ENCODE results near the gene AHSP.

AHSP gene

GRCh38 chr16:31486045-31486444, 41.7 kb upstream of the AHSP start:
- no peak overlapping the region for H4K8ac ChIP-seq (ENCODE audit: low read depth, low read length)
- no peak overlapping the region for H3K4me3 ChIP-seq (ENCODE audit: low read depth, low read length)
- peaks cover 11% of the 10 kb centered on the region for H3K9me3 ChIP-seq (ENCODE audit: insufficient read depth, low read depth, low read length)
- no peak overlapping the region for H2AK5ac ChIP-seq (ENCODE audit: low read length)
- H3K14ac ChIP-seq (ENCODE audit: low read length): no peak overlapping the region
- H3K18ac ChIP-seq (ENCODE audit: low read length): no peak overlapping the region
- no peak overlapping the region for H2BK12ac ChIP-seq (ENCODE audit: low read length)
- no peak overlapping the region for H4K12ac ChIP-seq (ENCODE audit: low read depth, low read length)
- no peak overlapping the region for H3K27ac ChIP-seq (ENCODE audit: low read depth, low read length)
- H3K36me3 ChIP-seq (ENCODE audit: control insufficient read depth in 1 of 2, insufficient read depth in 2 of 2, low read length in 2 of 2): peaks cover 12 to 14% of the 10 kb centered on the region in 2 experiments
- no peak overlapping the region for H3K9ac ChIP-seq (ENCODE audit: low read length)
- no peaks in the 10 kb centered on the region for H3K79me2 ChIP-seq (ENCODE audit: control insufficient read depth, insufficient read depth, low read length, poor library complexity)
- H3K4ac ChIP-seq (ENCODE audit: low read depth, low read length): no peak overlapping the region
- no peak overlapping the region for H2AFZ ChIP-seq (ENCODE audit: insufficient read depth, low read length, poor library complexity)
- DNase-seq: no peak
- H2BK5ac ChIP-seq (ENCODE audit: low read depth, low read length, poor library complexity): no peak overlapping the region
- no peak overlapping the region for H3K23ac ChIP-seq (ENCODE audit: low read length)
- H2BK120ac ChIP-seq (ENCODE audit: insufficient read depth, low read length, poor library complexity): no peak overlapping the region
- H3K79me1 ChIP-seq (ENCODE audit: low read length): no peaks in the 10 kb centered on the region
- no peak overlapping the region for H4K91ac ChIP-seq (ENCODE audit: low read depth, low read length)
- H3K4me2 ChIP-seq (ENCODE audit: low read length): no peak overlapping the region
- peaks cover 7 to 14% of the 10 kb centered on the region in 2 experiments for H3K4me1 ChIP-seq (ENCODE audit: control insufficient read depth in 1 of 2, insufficient read depth in 2 of 2, low read length in 2 of 2)
- peaks cover 35% of the 10 kb centered on the region for H3K27me3 ChIP-seq (ENCODE audit: insufficient read depth, low read length)
- no CpG with 5 or more reads among the region's 5 CpGs for WGBS (ENCODE audit: extremely low coverage, insufficient coverage, insufficient read length)

DNA sequence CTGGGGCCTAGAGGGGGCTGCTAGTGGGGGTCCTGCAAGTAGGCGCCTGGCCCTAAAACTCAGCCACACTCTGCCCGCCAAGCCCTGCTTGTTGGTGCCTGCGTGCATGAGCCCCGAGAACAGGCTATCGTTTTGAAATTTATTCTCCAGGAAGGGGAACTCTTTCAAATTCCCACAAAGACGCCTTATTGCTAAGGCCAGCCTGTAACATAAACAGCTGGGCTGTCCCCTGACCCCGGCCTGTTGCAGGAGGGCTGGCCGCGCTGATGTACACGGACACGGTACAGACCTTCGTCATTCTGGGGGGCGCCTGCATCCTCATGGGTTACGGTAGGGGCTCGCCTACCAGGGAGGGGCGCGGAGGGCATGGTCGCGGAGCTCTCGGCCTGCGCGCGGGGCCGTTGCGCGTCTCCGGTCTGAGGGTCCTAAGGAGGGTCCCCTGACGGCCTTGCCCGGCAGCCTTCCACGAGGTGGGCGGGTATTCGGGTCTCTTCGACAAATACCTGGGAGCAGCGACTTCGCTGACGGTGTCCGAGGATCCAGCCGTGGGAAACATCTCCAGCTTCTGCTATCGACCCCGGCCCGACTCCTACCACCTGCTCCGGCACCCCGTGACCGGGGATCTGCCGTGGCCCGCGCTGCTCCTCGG, 40.5 kb upstream of the AHSP start:
- H2BK5ac ChIP-seq (ENCODE audit: low read depth, low read length, poor library complexity): no peak overlapping the region
- no CpG with 5 or more reads among the region's 48 CpGs for WGBS (ENCODE audit: extremely low coverage, insufficient coverage, insufficient read length)

GRCh38 chr16:31487720-31488467, 39.8 kb upstream of the AHSP start:
- H3K23ac ChIP-seq (ENCODE audit: low read length): no peak overlapping the region
- no peak overlapping the region for H3K9ac ChIP-seq (ENCODE audit: low read length)
- peak overlapping the region; percentile 33 for H3K4me3 ChIP-seq (ENCODE audit: low read depth, low read length)
- peak overlapping the region; percentile 64 for H3K4me2 ChIP-seq (ENCODE audit: low read length)
- no peak overlapping the region for H3K4ac ChIP-seq (ENCODE audit: low read depth, low read length)
- H3K9me3 ChIP-seq (ENCODE audit: insufficient read depth, low read depth, low read length): peaks cover 11% of the 10 kb centered on the region
- no peaks in the 10 kb centered on the region for H3K79me1 ChIP-seq (ENCODE audit: low read length)
- H3K79me2 ChIP-seq (ENCODE audit: control insufficient read depth, insufficient read depth, low read length, poor library complexity): no peaks in the 10 kb centered on the region
- H4K8ac ChIP-seq (ENCODE audit: low read depth, low read length): no peak overlapping the region
- H3K14ac ChIP-seq (ENCODE audit: low read length): no peak overlapping the region
- no peak overlapping the region for H2BK5ac ChIP-seq (ENCODE audit: low read depth, low read length, poor library complexity)
- H3K36me3 ChIP-seq (ENCODE audit: control insufficient read depth in 1 of 2, insufficient read depth in 2 of 2, low read length in 2 of 2): peaks cover 25 to 28% of the 10 kb centered on the region in 2 experiments
- no peak overlapping the region for H2BK120ac ChIP-seq (ENCODE audit: insufficient read depth, low read length, poor library complexity)
- H2AK5ac ChIP-seq (ENCODE audit: low read length): no peak overlapping the region
- DNase-seq: peak; percentile 49 to 70
- H3K27me3 ChIP-seq (ENCODE audit: insufficient read depth, low read length): peaks cover 34% of the 10 kb centered on the region
- no peak overlapping the region for H2AFZ ChIP-seq (ENCODE audit: insufficient read depth, low read length, poor library complexity)
- no peak overlapping the region for H4K91ac ChIP-seq (ENCODE audit: low read depth, low read length)
- H3K4me1 ChIP-seq (ENCODE audit: control insufficient read depth in 1 of 2, insufficient read depth in 2 of 2, low read length in 2 of 2): peaks cover 7 to 14% of the 10 kb centered on the region in 2 experiments
- H2BK12ac ChIP-seq (ENCODE audit: low read length): no peak overlapping the region
- no peak overlapping the region for H3K27ac ChIP-seq (ENCODE audit: low read depth, low read length)
- H3K18ac ChIP-seq (ENCODE audit: low read length): no peak overlapping the region
- no peak overlapping the region for H4K12ac ChIP-seq (ENCODE audit: low read depth, low read length)
- WGBS (ENCODE audit: extremely low coverage, insufficient coverage, insufficient read length): no CpG with 5 or more reads among the region's 60 CpGs

More for the DNA sequence above, 40.5 kb upstream of the AHSP start:
- H4K91ac ChIP-seq (ENCODE audit: low read depth, low read length): no peak overlapping the region
- no peak overlapping the region for H3K4ac ChIP-seq (ENCODE audit: low read depth, low read length)
- no peak overlapping the region for H3K23ac ChIP-seq (ENCODE audit: low read length)
- no peak overlapping the region for H2BK120ac ChIP-seq (ENCODE audit: insufficient read depth, low read length, poor library complexity)
- no peaks in the 10 kb centered on the region for H3K79me1 ChIP-seq (ENCODE audit: low read length)
- no peak overlapping the region for H2AK5ac ChIP-seq (ENCODE audit: low read length)
- no peak overlapping the region for H4K12ac ChIP-seq (ENCODE audit: low read depth, low read length)
- H3K14ac ChIP-seq (ENCODE audit: low read length): no peak overlapping the region
- peak overlapping the region; percentile 33 for H3K4me3 ChIP-seq (ENCODE audit: low read depth, low read length)
- no peak overlapping the region for H4K8ac ChIP-seq (ENCODE audit: low read depth, low read length)
- no peak for DNase-seq
- H3K36me3 ChIP-seq (ENCODE audit: control insufficient read depth in 1 of 2, insufficient read depth in 2 of 2, low read length in 2 of 2): peaks cover 21% of the 10 kb centered on the region in 2 experiments
- H3K18ac ChIP-seq (ENCODE audit: low read length): no peak overlapping the region
- peaks cover 11% of the 10 kb centered on the region for H3K9me3 ChIP-seq (ENCODE audit: insufficient read depth, low read depth, low read length)
- H3K79me2 ChIP-seq (ENCODE audit: control insufficient read depth, insufficient read depth, low read length, poor library complexity): no peaks in the 10 kb centered on the region
- H3K9ac ChIP-seq (ENCODE audit: low read length): no peak overlapping the region
- H2AFZ ChIP-seq (ENCODE audit: insufficient read depth, low read length, poor library complexity): no peak overlapping the region
- H3K4me2 ChIP-seq (ENCODE audit: low read length): peak overlapping the region; percentile 64
- H2BK12ac ChIP-seq (ENCODE audit: low read length): no peak overlapping the region
- H3K27me3 ChIP-seq (ENCODE audit: insufficient read depth, low read length): peaks cover 35% of the 10 kb centered on the region
- H3K4me1 ChIP-seq (ENCODE audit: control insufficient read depth in 1 of 2, insufficient read depth in 2 of 2, low read length in 2 of 2): peaks cover 7 to 14% of the 10 kb centered on the region in 2 experiments
- H3K27ac ChIP-seq (ENCODE audit: low read depth, low read length): no peak overlapping the region

DNA sequence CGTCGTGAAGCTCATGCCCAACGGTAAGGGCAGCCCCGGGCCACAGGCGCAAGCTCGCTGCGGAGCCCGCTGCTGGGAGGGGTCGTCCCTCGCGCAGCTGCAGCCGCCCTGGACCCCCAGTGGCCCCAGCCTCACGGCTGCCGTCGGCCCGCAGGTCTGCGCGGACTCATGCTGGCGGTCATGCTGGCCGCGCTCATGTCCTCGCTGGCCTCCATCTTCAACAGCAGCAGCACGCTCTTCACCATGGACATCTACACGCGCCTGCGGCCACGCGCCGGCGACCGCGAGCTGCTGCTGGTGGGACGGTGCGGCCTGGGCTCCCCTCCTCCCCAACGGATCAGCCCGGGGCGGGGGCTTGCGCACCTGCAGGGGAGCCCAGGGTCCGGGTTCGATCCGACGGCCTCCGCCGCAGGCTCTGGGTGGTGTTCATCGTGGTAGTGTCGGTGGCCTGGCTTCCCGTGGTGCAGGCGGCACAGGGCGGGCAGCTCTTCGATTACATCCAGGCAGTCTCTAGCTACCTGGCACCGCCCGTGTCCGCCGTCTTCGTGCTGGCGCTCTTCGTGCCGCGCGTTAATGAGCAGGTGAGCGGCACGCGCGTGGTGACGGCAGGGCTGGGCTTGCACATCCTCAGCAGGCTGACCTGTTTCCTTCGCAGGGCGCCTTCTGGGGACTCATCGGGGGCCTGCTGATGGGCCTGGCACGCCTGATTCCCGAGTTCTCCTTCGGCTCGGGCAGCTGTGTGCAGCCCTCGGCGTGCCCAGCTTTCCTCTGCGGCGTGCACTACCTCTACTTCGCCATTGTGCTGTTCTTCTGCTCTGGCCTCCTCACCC, 39.0 kb upstream of the AHSP start:
- no peak overlapping the region for H4K91ac ChIP-seq (ENCODE audit: low read depth, low read length)
- H2BK120ac ChIP-seq (ENCODE audit: insufficient read depth, low read length, poor library complexity): no peak overlapping the region

More for the DNA sequence above, 39.0 kb upstream of the AHSP start:
- Histone ChIP-seq H3K27ac (ENCODE audit: low read depth, low read length) (no peak overlapping the region), H3K18ac (ENCODE audit: low read length) (no peak overlapping the region), H2BK12ac (ENCODE audit: low read length) (no peak overlapping the region), H3K36me3 (ENCODE audit: control insufficient read depth in 1 of 2, insufficient read depth in 2 of 2, low read length in 2 of 2) (peaks cover 33 to 36% of the 10 kb centered on the region in 2 experiments), H2AFZ (ENCODE audit: insufficient read depth, low read length, poor library complexity) (no peak overlapping the region), H4K12ac (ENCODE audit: low read depth, low read length) (no peak overlapping the region), H3K4me1 (ENCODE audit: control insufficient read depth in 1 of 2, insufficient read depth in 2 of 2, low read length in 2 of 2) (peaks cover 7 to 14% of the 10 kb centered on the region in 2 experiments), H3K4ac (ENCODE audit: low read depth, low read length) (no peak overlapping the region), H3K4me3 (ENCODE audit: low read depth, low read length) (peak overlapping the region; percentile 26), H2BK5ac (ENCODE audit: low read depth, low read length, poor library complexity) (no peak overlapping the region), H3K9ac (ENCODE audit: low read length) (no peak overlapping the region), H3K79me1 (ENCODE audit: low read length) (no peaks in the 10 kb centered on the region), H3K27me3 (ENCODE audit: insufficient read depth, low read length) (peaks cover 34% of the 10 kb centered on the region), H3K9me3 (ENCODE audit: insufficient read depth, low read depth, low read length) (peaks cover 11% of the 10 kb centered on the region), H3K14ac (ENCODE audit: low read length) (no peak overlapping the region), H3K4me2 (ENCODE audit: low read length) (peak overlapping the region; percentile 64), H3K79me2 (ENCODE audit: control insufficient read depth, insufficient read depth, low read length, poor library complexity) (no peaks in the 10 kb centered on the region), H4K8ac (ENCODE audit: low read depth, low read length) (no peak overlapping the region), H3K23ac (ENCODE audit: low read length) (no peak overlapping the region), H2AK5ac (ENCODE audit: low read length) (no peak overlapping the region)
- peak; percentile 34 to 57 for DNase-seq
- WGBS (ENCODE audit: extremely low coverage, insufficient coverage, insufficient read length): no CpG with 5 or more reads among the region's 77 CpGs
